Right ventricle myocardium inferior (tissue), 1 donor: Measurements from ENCODE around the gene GIMAP4. TPM values are rescaled to one million over a fixed set of nuclear protein-coding genes. Genes with fewer than 3 reads are reported as not detected.
A peak's percentile ranks its signal among the peaks of the same experiment; 100 is the strongest.
"Not testable (repeated sequence)": the region's sequence is repeated elsewhere in the genome, so short reads cannot be mapped to it uniquely, and the experiment has no call there.

Experiments used
- ATAC-seq: fragments of 200-7000 bp; cut with Tn5 transposase; one replicate; pipeline ENCODE4 v1.9.1; 2020; ENCODE audit warnings: mild to moderate bottlenecking, moderate library complexity
- DNase-seq: peaks from one replicate; pipeline ENCODE4 v3.0.0; 2021; ENCODE audit errors: missing footprints
- intact Hi-C: fragments of 100-400 bp; cut with DNase I; formaldehyde crosslinking; loops from one replicate; pipeline ENCODE4 v1.11.0; 2022
- total RNA-seq: library from RNA; stranded (reverse); fragmentation: NEBNext Ultra II Directional; extraction: Animal tissue kit (Norgen Biotek cat#: 25700); gene quantifications from one replicate; pipeline ENCODE4 v1.2.1, GENCODE V29; 2021
- donor health status: DM: no; HTN: yes; CAD: no; lungs with severe emphysema.

The GIMAP4 gene
- total RNA-seq, 1 donor from 2014 or later = 38.4 TPM

DNA sequence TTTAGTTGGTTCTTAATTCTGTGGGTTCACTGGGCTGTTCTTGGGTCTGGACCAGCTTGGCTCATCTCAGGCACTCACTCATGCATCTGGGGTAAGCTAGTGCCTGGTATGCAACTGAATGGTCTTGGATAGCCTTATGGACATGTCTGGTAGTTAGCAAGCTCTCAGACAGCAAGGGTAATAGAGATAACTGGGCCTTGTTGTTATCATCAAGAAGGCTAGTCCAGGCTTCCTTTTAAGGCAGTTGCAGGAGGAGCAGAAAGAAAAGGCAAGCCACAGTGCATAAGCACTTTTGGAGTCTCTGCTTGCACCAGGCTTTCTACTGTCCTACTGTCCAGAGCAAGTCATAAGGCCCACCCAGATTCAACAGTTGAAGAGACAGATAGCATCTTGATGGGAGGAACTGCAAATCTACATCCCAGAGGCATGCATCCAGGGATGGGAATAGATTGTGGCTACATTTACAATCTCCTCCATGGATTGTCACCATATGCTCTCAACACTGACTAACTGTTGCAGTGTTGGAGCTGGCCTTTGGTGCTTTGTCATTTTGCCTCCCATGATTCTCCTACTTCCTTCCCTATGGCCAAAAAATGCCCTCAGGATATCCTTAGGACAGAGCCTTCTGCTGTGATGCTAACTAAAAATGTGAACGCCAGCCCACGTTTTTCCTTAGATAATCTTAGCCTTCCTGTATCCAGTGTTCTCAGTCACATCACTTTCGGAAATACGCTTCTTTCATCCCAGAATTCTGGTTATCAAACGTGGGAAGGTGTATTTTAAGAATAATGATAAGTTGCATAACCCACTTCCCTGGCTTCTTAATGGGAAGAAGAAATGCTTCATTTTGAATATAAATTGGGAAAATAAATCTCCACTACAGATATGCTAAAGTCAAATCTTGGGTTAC is 3.6 kb downstream of the GIMAP4 start:
- no peak for ATAC-seq
- DNase-seq = no peak
- intact Hi-C loops = no loop called here

DNA sequence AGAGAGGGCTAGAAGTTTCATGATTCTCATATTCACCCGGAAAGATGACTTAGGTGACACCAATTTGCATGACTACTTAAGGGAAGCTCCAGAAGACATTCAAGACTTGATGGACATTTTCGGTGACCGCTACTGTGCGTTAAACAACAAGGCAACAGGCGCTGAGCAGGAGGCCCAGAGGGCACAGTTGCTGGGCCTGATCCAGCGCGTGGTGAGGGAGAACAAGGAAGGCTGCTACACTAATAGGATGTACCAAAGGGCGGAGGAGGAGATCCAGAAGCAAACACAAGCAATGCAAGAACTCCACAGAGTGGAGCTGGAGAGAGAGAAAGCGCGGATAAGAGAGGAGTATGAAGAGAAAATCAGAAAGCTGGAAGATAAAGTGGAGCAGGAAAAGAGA is 5.3 kb downstream of the GIMAP4 start:
- no peak for ATAC-seq
- DNase-seq = no peak
- intact Hi-C loops = no loop called here

DNA sequence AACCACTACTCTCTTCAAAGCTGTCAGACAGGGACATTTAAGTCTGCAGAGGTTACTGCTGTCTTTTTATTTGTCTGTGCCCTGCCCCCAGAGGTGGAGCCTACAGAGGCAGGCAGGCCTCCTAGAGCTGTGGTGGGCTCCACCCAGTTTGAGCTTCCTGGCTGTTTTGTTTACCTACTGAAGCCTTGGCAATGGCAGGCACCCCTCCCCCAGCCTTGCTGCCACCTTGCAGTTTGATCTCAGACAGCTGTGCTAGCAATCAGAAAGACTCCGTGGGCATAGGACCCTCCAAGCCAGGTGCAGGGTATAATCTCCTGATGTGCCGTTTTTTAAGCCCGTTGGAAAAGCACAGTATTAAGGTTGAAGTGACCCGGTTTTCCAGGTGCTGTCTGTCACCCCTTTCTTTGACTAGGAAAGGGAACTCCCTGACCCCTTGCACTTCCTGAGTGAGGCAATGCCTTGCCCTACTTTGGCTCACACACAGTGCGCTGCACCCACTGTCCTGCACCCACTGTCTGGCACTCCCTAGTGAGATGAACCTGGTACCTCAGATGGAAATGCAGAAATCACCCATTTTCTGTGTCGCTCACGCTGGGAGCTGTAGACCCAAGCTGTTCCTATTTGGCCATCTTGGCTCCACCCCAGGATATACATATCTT is 12.9 kb downstream of the GIMAP4 start:
- DNase-seq, ATAC-seq, intact Hi-C loops: not testable (repeated sequence)

DNA sequence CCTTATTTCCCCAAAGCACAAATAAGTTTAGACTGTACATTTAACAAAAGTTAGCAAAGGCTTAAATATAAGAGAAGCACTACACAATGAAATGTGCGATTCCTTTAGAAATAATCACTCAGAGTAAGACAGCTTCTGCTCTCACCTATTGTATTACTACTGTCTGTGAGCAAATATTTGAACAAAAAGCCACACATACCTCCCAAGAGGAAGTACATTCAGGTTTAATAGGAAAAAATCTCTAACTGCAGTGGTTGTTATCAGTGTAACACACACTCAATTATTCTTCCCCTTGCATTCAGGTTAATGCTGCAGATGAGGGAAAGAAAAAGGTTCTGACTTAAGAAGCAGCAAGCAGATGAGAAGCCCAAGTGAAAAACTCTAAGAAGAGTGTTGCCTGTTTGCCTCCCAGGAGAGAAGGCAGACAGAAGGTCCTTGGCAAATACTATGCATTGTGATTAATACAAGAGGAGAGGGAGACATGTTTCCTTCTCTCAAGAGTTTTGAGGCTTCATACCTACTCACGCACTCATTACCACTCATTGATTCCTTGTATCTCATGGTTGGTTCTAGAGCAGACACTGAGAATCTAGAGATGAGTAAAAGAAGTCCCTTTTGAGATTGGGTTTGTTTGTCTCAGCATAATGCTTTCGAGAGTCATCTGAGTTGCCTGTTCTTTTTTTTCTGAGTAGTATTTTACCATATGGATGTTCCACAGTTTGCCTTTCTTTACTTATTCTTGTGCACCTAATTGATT is 13.6 kb downstream of the GIMAP4 start:
- ATAC-seq (no peak), DNase-seq (no peak)
- intact Hi-C loops = no loop called here

DNA sequence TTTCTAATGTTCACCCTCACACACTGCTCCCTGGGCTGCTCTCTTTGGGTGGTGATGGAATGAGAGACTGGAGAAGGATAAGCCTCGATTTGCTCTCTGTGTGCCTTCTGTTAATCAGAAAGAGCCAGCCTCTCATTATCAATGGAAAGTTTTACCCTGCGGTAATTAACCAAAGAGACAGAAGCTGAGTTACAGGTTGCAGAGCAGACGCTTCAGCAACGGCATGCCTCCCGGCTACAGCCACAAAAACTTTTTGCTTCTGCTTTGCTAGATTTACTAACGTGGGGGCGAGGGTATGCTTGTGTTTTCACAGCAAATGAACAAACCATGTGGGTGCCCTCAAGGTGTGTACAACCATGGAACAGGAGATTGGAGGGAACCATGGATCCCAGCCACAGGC is 18.0 kb downstream of the GIMAP4 start:
- intact Hi-C loops = loop anchor here (5.0 kb wide), 1 partner anchor 42 kb away; no protein-coding TSS in a partner anchor
- ATAC-seq (no peak), DNase-seq (no peak)

DNA sequence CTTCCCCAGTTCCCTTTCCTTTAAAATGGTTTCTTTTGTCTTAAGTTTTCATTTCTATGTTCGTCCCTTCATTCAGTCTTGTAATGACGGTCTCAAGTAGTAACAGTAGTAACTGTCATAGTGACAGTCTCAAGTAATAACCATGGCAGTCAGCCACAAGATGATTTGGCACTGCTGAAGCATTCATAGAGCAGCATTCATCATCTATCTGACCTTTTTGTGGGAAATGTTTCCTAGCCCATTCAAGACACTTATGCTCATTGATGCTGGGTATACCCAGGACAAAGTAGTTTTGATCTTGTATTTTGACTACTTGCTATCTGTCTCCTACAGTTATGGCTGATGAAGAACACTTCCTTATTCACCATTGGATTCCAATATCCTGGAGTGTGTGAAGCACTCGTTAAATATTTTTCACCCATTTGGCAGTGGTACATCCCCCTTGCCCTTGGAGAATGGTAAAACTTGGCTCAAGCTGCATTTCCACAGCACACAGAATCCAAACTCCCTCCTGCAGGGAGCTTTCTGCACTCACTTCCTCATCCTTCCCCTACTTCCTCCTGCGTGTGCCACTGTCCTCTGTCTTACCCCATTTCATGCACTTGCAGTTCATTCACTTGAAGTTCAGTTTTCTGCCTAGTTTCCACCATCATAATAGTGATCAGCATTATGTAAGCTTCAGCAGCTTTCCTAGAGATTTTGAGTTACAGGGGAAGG is 19.0 kb downstream of the GIMAP4 start:
- ATAC-seq (peak; percentile 71), DNase-seq (no peak)
- intact Hi-C loops = loop anchor here (5.0 kb wide), 1 partner anchor 41 kb away; no protein-coding TSS in a partner anchor

DNA sequence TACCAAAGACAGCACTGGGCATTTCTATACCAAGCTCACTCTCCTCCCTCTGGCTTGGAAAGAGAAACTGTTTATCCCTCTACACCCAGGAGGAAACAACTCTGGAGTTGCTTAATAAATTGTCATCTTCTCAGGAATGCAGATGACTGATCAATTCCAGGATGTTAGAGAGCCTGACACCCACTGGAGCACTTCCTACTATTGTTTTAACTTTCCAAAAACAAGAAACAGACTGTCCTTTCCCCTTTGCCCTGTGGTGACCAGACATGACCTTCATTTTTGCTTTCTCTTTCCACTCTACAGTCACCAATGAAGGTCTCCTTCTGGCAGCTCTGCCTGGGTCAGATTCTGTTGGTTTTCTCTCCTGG is 19.6 kb downstream of the GIMAP4 start:
- ATAC-seq = peak; percentile 81
- DNase-seq = no peak
- intact Hi-C loops = loop anchor here (5.0 kb wide), 1 partner anchor 41 kb away; no protein-coding TSS in a partner anchor

DNA sequence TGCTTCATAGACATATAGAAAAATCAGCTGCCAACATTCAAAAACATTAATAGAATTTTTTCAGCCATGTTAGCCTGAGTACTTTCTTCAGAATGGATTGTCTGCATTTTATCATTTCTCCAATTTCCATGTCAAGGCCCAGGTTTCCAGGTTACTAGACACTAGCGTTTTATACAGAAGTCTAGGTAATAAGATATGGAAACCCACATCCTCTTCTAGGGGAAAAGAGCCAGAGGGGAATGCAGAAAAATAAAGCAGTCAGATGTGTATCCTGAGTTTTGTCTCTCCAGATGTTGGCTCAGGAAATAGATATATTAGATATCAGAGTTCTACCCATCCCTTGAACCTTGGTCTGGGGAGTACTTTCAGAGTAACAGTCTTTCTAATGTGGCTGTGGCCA is 20.4 kb downstream of the GIMAP4 start:
- intact Hi-C loops = loop anchor here (5.0 kb wide), 1 partner anchor 40 kb away; no protein-coding TSS in a partner anchor

DNA sequence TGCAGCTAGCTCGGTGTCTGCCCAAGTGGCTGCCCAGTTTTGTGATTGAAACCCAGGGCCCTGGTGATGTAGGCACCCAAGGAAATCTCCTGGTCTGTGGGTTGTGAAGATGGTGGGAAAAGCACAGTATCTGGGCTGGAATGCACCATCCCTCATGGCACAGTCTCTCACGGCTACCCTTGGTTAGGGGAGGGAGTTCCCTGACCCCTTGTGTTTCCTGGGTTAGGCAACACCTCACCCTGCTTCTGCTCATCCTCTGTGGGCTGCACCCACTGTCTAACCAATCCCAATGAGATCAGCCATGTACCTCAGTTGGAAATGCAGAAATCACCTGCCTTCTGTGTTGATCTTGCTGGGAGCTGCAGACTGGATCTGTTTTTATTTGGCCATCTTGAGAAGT is 27.6 kb downstream of the GIMAP4 start:
- ATAC-seq (no peak), DNase-seq (no peak)
- intact Hi-C loops = no loop called here

More for the DNA sequence above, 20.4 kb downstream of the GIMAP4 start:
- ATAC-seq (no peak), DNase-seq (no peak)

DNA sequence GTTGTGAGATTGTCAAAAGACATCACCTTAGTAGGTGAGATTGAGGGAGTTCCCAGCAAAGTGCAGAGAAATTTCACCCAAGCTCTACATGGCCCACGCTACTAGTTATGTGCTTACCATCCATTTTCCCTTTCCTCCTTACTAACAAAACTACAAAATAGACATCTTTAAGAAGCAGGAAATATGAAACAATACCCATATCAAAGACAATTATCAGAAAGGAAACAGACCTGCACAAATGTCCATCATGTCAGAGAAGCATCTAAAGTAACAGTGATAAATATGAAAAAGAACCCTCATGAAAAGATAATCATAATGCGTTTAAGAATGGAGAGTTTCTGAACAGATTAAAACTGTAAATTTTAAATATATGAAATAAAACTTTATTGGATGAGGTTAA is 28.2 kb downstream of the GIMAP4 start:
- intact Hi-C loops = no loop called here
- DNase-seq (no peak), ATAC-seq (no peak)

DNA sequence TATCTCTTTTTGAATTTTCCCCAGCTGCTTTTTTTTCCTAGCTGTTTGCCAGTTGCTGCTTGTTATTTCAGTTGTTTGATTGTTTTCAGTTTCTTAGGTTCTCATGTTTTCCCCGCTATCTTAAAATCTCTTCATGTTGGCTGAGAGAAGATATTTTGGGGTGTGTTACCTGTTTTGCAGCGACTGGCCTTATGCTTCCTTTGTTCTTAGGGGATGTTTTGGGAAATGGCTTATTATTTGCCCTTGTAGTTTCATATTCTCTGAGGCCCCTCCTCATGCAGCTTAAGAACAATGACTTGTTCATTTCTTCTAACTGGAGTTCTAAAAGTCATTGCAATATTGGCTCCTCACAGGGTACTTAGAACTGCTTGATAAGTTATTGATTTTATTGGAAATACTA is 36.4 kb downstream of the GIMAP4 start:
- ATAC-seq, intact Hi-C loops, DNase-seq: not testable (repeated sequence)

DNA sequence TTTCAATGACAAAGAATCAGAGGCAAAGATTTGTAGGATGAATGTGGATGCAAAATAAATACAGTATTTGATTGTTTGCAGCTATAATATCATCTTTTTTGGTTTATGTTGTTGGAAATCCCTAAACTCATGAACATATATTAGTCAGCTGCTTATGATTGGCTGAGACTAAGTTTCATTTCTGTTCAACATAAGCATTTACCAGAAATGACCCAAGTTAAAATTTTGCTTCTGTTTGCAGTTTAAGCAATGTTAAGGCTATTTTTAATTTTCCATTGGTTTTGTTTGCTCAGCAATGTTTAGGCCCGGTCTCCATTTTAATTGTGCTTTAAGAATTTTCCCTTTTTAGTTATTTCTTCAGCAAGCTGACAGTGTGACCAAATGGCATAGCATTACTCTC is 43.0 kb downstream of the GIMAP4 start:
- DNase-seq = no peak
- intact Hi-C loops = no loop called here
- no peak for ATAC-seq

DNA sequence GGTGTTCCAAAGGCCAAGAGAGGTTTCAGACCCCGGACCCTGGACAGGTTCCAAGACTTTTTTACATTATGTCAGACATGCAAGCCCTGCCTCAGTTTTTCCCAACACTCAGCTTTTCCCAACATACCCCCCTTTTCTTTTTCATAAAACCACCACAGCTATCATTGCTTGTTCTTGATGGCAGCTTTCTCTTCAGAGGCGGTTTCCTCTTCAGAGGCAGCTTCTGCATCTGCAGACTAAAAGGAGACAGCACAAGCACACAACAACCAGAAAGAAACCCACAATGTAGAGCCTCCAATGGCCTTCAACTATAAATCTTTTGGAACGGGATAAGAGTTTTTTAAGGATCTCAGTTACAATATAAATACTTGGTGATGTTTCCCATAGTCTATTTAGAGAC is 45.7 kb downstream of the GIMAP4 start:
- intact Hi-C loops = no loop called here
- DNase-seq (no peak), ATAC-seq (no peak)

DNA sequence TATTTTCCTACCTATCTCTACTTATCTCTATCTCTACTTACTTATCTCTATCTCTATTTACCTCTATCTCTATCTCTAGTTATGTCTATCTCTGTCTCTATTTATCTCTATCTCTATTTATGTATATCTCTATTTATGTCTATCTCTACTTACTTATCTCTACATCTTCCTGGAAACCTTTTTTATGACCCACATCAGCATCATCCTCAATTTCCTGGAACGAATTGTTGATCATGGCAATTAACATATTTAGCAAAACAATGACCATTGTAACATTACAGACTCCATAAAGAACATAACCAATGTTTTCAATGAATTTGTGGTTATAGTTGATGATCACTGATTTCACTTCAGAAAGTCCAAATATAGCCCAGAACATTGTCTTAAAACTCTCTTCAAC is 46.7 kb downstream of the GIMAP4 start:
- no peak for DNase-seq
- ATAC-seq = no peak
- intact Hi-C loops = no loop called here

DNA sequence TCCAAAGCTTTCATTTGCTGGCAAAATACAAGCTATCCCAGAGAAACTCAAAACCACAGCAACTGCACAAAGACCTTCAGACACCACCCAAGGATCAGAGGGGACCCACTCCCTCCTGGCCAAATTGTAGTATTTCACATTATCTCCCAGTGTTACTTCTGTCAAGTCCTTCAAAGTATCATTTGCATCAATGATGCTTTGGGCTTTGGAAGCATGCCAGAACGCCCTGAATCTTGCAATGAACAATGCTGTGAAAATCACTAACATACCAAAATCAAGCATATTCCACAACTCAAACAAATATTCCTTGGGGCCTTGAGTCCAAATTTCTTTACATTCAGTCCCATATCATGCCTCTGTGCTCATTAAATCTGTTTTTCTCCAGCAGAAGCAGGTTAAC is 47.2 kb downstream of the GIMAP4 start:
- ATAC-seq, intact Hi-C loops, DNase-seq: not testable (repeated sequence)

DNA sequence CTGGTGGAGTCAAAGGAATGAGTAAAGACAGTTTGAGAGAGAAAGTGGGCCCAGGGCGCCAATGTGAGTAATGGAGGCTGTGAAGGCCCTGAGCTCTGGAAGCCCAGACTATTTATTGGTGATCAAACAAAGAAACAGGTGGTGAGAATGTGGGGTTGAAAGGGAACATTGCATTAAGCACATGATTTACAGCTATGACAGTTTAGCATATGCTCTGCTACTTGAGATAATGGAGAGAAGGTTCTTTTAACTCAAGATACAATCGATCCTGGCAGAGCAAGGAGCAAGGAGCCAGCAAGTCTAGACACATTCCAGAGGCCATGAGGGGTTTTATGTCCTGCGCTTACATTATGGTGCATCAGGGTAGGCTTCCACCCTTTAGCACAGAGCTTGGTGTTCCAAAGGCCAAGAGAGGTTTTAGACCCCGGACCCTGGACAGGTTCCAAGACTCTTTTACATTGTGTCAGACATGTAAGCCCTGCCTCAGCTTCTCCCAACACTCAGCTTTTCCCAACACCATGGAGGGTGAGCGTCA is 48.1 kb downstream of the GIMAP4 start:
- DNase-seq, ATAC-seq, intact Hi-C loops: not testable (repeated sequence)

DNA sequence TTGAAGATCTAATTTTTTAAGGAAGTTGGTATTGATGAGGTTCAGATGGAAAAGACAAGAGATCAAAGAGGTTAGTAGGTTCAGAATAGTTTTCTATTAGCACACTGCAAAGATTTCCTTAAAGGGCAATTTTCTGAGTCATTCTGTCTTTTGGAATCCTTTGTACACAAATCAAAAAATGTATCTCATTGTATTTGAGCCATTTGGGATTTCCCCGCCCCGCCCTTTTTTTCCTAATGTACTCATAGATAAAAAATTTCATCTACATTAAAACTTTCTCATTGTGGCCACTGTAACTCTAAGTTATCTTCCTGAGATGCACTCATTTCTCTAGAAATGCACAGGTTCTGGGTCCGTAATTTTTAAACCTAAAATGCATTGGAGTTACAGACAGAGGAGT is 52.9 kb downstream of the GIMAP4 start:
- intact Hi-C loops = no loop called here
- no peak for DNase-seq
- ATAC-seq = no peak

DNA sequence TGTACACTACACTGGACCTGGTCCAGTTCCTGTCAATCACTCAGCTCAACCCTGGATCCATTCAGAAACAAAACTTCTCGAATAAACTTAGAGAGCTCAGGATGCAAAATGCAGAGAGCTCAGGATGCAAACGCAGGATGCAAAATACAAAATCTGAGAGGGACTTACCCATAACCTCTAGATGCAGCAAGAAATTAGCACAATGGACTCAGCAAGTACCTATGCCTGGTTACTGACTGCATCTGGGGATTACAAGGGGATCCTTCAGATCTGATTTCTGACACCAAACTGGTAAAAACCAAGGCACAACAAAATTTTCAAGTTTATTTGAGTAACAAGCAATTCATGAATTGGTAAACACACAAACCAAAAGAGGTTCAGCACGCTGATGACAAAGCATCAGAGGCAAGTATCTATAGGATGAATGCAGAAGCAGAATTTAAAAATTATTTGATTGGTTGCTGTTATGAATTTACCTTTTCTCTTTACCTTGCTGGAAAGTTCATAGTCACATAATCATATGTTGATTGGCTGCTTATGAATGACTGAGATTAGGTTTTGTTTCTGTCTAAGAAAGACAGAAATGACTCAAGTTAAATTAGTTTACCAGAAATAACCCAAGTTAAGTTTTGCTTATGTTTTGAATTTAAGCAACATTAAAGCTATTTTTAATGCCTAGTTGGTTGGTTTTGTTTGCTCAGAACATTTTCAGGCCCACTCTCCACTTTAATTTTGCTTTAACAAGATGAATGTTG is 53.6 kb downstream of the GIMAP4 start:
- DNase-seq (no peak), ATAC-seq (no peak)
- intact Hi-C loops = no loop called here
